HepG2 (cell line): ENCODE results near the gene CEL. TPM values are rescaled to one million over a fixed set of nuclear protein-coding genes. Genes with fewer than 3 reads are reported as not detected.

Experiments
- ATAC-seq: fragments of 200-7000 bp; cut with Tn5 transposase; 3 replicates; pipeline ENCODE4 v1.9.1; 2020; ENCODE audit warnings: mild to moderate bottlenecking, moderate library complexity
- BruUV-seq: library from RNA; stranded (reverse); fragments of 400-500 nt; replicated peaks from 2 replicates; lab custom pipeline; 2021; lab: Mats Ljungman, UMichigan
- CTCF ChIA-PET: fragments of 300-600 bp; formaldehyde crosslinking; extraction: SDS; loops from one replicate; lab custom pipeline; 2021; ENCODE audit warnings: low total read pairs, inconsistent platforms, low intra/inter-chr PET ratio; lab: Yijun Ruan, JAX
- POLR2A ChIA-PET: fragments of 350-600 bp; sonication (Branson Sonifier 250); formaldehyde crosslinking; loops from one replicate; lab custom pipeline; 2020; ENCODE audit warnings: antibody characterized with exemption, inconsistent platforms; lab: Yijun Ruan, JAX
- DNase-seq: peaks from one replicate; pipeline ENCODE4 v3.0.0-alpha.2; 2015; ENCODE audit warnings: low spot score
- FAIRE-seq: peaks from 3 replicates; lab custom pipeline; 2011; peaks lifted over from hg19 to GRCh38; lab: Jason Lieb, UNC
- H2AFZ ChIP-seq: one replicate; pipeline ENCODE4 v1.6.1; 2011; ENCODE audit warnings: low read length, inconsistent platforms
- H3K27ac ChIP-seq: fragments of 300-600 bp; 3 replicates; pipeline ENCODE4 v1.8.0; 2011; ENCODE audit warnings: mixed run types, mild to moderate bottlenecking, mixed read lengths, low read length, inconsistent platforms; ENCODE audit not compliant: insufficient read depth; ENCODE audit errors: extremely low read length
- H3K27me3 ChIP-seq, 2 experiments: fragments of 200-600 bp in 1 of 2; 2 replicates in 1 of 2; 3 replicates in 1 of 2; pipeline versions ENCODE4 v1.6.0 to v1.8.0; 2011; ENCODE audit warnings: low read length in 2 of 2, mild to moderate bottlenecking in 2 of 2, moderate library complexity in 2 of 2, inconsistent platforms in 1 of 2; ENCODE audit not compliant: insufficient read depth in 2 of 2, control insufficient read depth in 1 of 2
- H3K36me3 ChIP-seq, 2 experiments: fragments of 200-600 bp in 1 of 2; replicated peaks in 1 of 2; 2 replicates in 1 of 2; 3 replicates in 1 of 2; pipeline versions ENCODE4 v1.5.1 to v1.8.0; 2011; ENCODE audit warnings: low read length in 2 of 2, inconsistent platforms in 1 of 2; ENCODE audit not compliant: insufficient read depth in 2 of 2, control insufficient read depth in 1 of 2
- H3K4me1 ChIP-seq: 2 replicates; pipeline ENCODE4 v1.5.1; 2012; ENCODE audit warnings: low read length, inconsistent platforms; ENCODE audit not compliant: insufficient read depth
- H3K4me2 ChIP-seq: 2 replicates; pipeline ENCODE4 v1.6.0; 2011; ENCODE audit warnings: low read depth, low read length, inconsistent platforms
- H3K4me3 ChIP-seq, 3 experiments: fragments of 200-600 bp in 1 of 3; sonication (generic), shearing (Covaris generic) in 1 of 3; replicated peaks in 1 of 3; 2 replicates each; pipeline ENCODE4 v1.5.1; 2011 to 2016; ENCODE audit warnings: low read length in 3 of 3, inconsistent platforms in 2 of 3, low read depth in 2 of 3, mild to moderate bottlenecking in 2 of 3, control low read depth in 1 of 3, mixed read lengths in 1 of 3; ENCODE audit not compliant: insufficient read depth in 1 of 3
- H3K79me2 ChIP-seq: one replicate; pipeline ENCODE4 v1.6.1; 2011; ENCODE audit warnings: low read length, inconsistent platforms; ENCODE audit not compliant: insufficient read depth
- H3K9ac ChIP-seq: 2 replicates; pipeline ENCODE4 v1.6.0; 2011; ENCODE audit warnings: mild to moderate bottlenecking, low read depth, low read length, inconsistent platforms; ENCODE audit not compliant: insufficient read depth
- H3K9me3 ChIP-seq: 2 replicates; pipeline ENCODE4 v1.5.1; 2012; ENCODE audit warnings: mild to moderate bottlenecking, low read length
- H4K20me1 ChIP-seq: 2 replicates; pipeline ENCODE4 v1.6.0; 2011; ENCODE audit warnings: inconsistent platforms, mild to moderate bottlenecking, low read length, moderate library complexity; ENCODE audit not compliant: insufficient read depth
- FOXK1 ChIP-seq: sonication (generic); formaldehyde crosslinking; IDR thresholded peaks from 2 replicates; pipeline ENCODE4 v1.4.0; 2020; ENCODE audit warnings: low read depth, missing genetic modification reagents, borderline replicate concordance
- HDAC1 ChIP-seq: sonication (generic); formaldehyde crosslinking; IDR thresholded peaks from 2 replicates; pipeline ENCODE4 v1.5.1; 2020; ENCODE audit warnings: mild to moderate bottlenecking, missing genetic modification reagents
- SALL1 ChIP-seq: sonication (generic); formaldehyde crosslinking; IDR thresholded peaks from 2 replicates; pipeline ENCODE4 v1.8.0; 2022; ENCODE audit warnings: mild to moderate bottlenecking, missing genetic modification reagents
- WGBS: methylation state at CpG from one replicate; pipeline ENCODE4 v1.1.6; 2017; ENCODE audit warnings: low lambda C conversion rate; 5-methylcytosine and 5-hydroxymethylcytosine counted together
- in situ Hi-C: cut with HindIII; loops from 2 replicates; pipeline ENCODE4 v1.10.0; 2017; ENCODE audit warnings: low pct_unique_long_range_greater_than_20kb; ENCODE audit not compliant: extremely low pct_ligation_motif_present
- intact Hi-C: fragments of 100-400 bp; cut with micrococcal nuclease; formaldehyde crosslinking; loops from one replicate; pipeline ENCODE4 v1.10.0; 2022; ENCODE audit not compliant: unreplicated experiment
- polyA plus RNA-seq, 8 experiments: library from polyadenylated mRNA; depleted of rRNA in 3 of 8; stranded (reverse) in 7 of 8; unstranded in 1 of 8; fragments of >200 nt; fragmentation: Illumina TruSeq in 4 of 8; extraction: Trizol in 4 of 8; gene quantifications; 2 replicates each; pipeline versions ENCODE4 v1.2.1 to v1.2.3, GENCODE V29; 2011 to 2016; ENCODE audit warnings: low read depth in 4 of 8, missing spikeins in 1 of 8, mixed read lengths in 1 of 8; ENCODE audit not compliant: insufficient read depth in 1 of 8
- total RNA-seq, 5 experiments: library from RNA; depleted of rRNA; stranded (reverse); fragments of >200 nt; fragmentation: Illumina TruSeq; extraction: Trizol; gene quantifications; 2 replicates each; pipeline ENCODE4 v1.2.3, GENCODE V29; 2016; ENCODE audit warnings: low read depth in 1 of 5
- TF ChIP-seq, protein P1 (sequence below): sonication (generic); formaldehyde crosslinking; IDR thresholded peaks from 2 replicates; pipeline ENCODE4 v1.5.1; 2020; ENCODE audit warnings: mild to moderate bottlenecking, missing genetic modification reagents
- TF ChIP-seq, protein P2 (sequence below): sonication (generic); formaldehyde crosslinking; IDR thresholded peaks from 2 replicates; pipeline ENCODE4 v1.5.1; 2020; ENCODE audit warnings: mild to moderate bottlenecking, moderate library complexity, missing genetic modification reagents
- TF ChIP-seq, protein P3 (sequence below): sonication (generic); formaldehyde crosslinking; IDR thresholded peaks from 2 replicates; pipeline ENCODE4 v1.4.0; 2020; ENCODE audit warnings: missing genetic modification reagents, borderline replicate concordance

The CEL gene
- total and polyA plus RNA-seq, 2 of the 13 experiments (the other 11 are each of a cell fraction or from before 2014, with no cell fraction given): 0.63 to 1.5 TPM

GRCh38 chr9:133044661-133045060 is 17.1 kb upstream of the CEL start:
- H3K4me3 ChIP-seq: no peak overlapping the region
- TF ChIP-seq FOXK1 (CRISPR knock-in tag): no peak
- TF ChIP-seq, protein P1, sequence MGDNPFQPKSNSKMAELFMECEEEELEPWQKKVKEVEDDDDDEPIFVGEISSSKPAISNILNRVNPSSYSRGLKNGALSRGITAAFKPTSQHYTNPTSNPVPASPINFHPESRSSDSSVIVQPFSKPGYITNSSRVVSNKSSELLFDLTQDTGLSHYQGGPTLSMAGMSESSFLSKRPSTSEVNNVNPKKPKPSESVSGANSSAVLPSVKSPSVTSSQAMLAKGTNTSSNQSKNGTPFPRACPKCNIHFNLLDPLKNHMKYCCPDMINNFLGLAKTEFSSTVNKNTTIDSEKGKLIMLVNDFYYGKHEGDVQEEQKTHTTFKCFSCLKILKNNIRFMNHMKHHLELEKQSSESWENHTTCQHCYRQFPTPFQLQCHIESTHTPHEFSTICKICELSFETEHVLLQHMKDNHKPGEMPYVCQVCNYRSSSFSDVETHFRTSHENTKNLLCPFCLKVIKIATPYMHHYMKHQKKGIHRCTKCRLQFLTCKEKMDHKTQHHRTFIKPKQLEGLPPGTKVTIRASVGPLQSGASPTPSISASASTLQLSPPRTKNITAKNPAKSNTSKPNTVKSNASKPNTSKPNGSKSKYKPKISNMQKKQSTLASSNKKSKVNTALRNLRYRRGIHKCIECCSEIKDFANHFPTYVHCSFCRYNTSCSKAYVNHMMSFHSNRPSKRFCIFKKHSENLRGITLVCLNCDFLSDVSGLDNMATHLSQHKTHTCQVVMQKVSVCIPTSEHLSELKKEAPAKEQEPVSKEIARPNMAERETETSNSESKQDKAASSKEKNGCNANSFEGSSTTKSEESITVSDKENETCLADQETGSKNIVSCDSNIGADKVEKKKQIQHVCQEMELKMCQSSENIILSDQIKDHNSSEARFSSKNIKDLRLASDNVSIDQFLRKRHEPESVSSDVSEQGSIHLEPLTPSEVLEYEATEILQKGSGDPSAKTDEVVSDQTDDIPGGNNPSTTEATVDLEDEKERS: no peak
- no peak for TF ChIP-seq HDAC1
- no peak for TF ChIP-seq SALL1 (CRISPR knock-in tag)
- TF ChIP-seq, protein P2, sequence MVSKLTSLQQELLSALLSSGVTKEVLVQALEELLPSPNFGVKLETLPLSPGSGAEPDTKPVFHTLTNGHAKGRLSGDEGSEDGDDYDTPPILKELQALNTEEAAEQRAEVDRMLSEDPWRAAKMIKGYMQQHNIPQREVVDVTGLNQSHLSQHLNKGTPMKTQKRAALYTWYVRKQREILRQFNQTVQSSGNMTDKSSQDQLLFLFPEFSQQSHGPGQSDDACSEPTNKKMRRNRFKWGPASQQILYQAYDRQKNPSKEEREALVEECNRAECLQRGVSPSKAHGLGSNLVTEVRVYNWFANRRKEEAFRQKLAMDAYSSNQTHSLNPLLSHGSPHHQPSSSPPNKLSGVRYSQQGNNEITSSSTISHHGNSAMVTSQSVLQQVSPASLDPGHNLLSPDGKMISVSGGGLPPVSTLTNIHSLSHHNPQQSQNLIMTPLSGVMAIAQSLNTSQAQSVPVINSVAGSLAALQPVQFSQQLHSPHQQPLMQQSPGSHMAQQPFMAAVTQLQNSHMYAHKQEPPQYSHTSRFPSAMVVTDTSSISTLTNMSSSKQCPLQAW (CRISPR knock-in tag): no peak
- TF ChIP-seq, protein P3, sequence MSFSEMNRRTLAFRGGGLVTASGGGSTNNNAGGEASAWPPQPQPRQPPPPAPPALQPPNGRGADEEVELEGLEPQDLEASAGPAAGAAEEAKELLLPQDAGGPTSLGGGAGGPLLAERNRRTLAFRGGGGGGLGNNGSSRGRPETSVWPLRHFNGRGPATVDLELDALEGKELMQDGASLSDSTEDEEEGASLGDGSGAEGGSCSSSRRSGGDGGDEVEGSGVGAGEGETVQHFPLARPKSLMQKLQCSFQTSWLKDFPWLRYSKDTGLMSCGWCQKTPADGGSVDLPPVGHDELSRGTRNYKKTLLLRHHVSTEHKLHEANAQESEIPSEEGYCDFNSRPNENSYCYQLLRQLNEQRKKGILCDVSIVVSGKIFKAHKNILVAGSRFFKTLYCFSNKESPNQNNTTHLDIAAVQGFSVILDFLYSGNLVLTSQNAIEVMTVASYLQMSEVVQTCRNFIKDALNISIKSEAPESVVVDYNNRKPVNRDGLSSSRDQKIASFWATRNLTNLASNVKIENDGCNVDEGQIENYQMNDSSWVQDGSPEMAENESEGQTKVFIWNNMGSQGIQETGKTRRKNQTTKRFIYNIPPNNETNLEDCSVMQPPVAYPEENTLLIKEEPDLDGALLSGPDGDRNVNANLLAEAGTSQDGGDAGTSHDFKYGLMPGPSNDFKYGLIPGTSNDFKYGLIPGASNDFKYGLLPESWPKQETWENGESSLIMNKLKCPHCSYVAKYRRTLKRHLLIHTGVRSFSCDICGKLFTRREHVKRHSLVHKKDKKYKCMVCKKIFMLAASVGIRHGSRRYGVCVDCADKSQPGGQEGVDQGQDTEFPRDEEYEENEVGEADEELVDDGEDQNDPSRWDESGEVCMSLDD (CRISPR knock-in tag): no peak
- H3K4me1 ChIP-seq: no peaks in the 10 kb centered on the region
- DNase-seq: no peak
- 95% methylated on average over 11 of the region's 11 CpGs for WGBS
- H3K36me3 ChIP-seq: peaks cover 30 to 69% of the 10 kb centered on the region in 2 experiments
- H4K20me1 ChIP-seq: no peaks in the 10 kb centered on the region
- in situ Hi-C loops: loop anchor here (10.0 kb wide), 1 partner anchor 100 kb away; no protein-coding TSS in a partner anchor
- POLR2A ChIA-PET: no interaction called here
- intact Hi-C loops: loop anchor here (5.0 kb wide), 1 partner anchor 103 kb away; no protein-coding TSS in a partner anchor
- BruUV-seq: no TSS peak
- peaks cover 2% of the 10 kb centered on the region for H3K79me2 ChIP-seq
- no peak overlapping the region for H3K9ac ChIP-seq
- CTCF ChIA-PET: no interaction called here
- FAIRE-seq: no peak
- no peaks in the 10 kb centered on the region for H3K9me3 ChIP-seq
- no peak overlapping the region for H3K4me2 ChIP-seq
- no peak for ATAC-seq
- no peak overlapping the region for H3K27ac ChIP-seq
- H3K27me3 ChIP-seq: no peaks in the 10 kb centered on the region
- no peak overlapping the region for H2AFZ ChIP-seq
